Fibroblast of peridontal ligament (primary cell): ENCODE measurements around the gene DOCK2.
"Not testable (repeated sequence)": the region's sequence is repeated elsewhere in the genome, so short reads cannot be mapped to it uniquely, and the experiment has no call there.

ENCODE experiments used
- DNase-seq: peaks from one replicate; pipeline ENCODE4 v3.0.0-alpha.2; 2010; ENCODE audit errors: extremely low read depth

The DOCK2 gene

GRCh38 chr5:169788168-169788567, 151.1 kb downstream of the DOCK2 start:
- DNase-seq: peak; percentile 55

- DNase-seq: no peak
Observed at GRCh38 chr5:169789417-169789940, 152.4 kb downstream of the DOCK2 start.

GRCh38 chr5:169791251-169791650, 154.2 kb downstream of the DOCK2 start:
- no peak for DNase-seq

- DNase-seq: peak; percentile 27
Observed at GRCh38 chr5:169795338-169795737, 158.3 kb downstream of the DOCK2 start.

GRCh38 chr5:169796731-169797130, 159.7 kb downstream of the DOCK2 start:
- DNase-seq: no peak

GRCh38 chr5:169797577-169797976, 160.5 kb downstream of the DOCK2 start:
- DNase-seq: no peak

- DNase-seq: no peak
Observed at GRCh38 chr5:169798438-169798837, 161.4 kb downstream of the DOCK2 start.

GRCh38 chr5:169798906-169799660, 162.0 kb downstream of the DOCK2 start:
- no peak for DNase-seq

- peak; percentile 33 for DNase-seq
Observed at GRCh38 chr5:169801324-169801777, 164.3 kb downstream of the DOCK2 start.

GRCh38 chr5:169801781-169802180, 164.7 kb downstream of the DOCK2 start:
- peak; percentile 27 for DNase-seq

- peak; percentile 99 for DNase-seq
Observed at GRCh38 chr5:169803077-169803981, 166.3 kb downstream of the DOCK2 start.

GRCh38 chr5:169804861-169805260, 167.8 kb downstream of the DOCK2 start:
- DNase-seq: peak; percentile 82

- DNase-seq: no peak
Observed at GRCh38 chr5:169805527-169805934, 168.5 kb downstream of the DOCK2 start.

GRCh38 chr5:169805937-169806700, 169.0 kb downstream of the DOCK2 start:
- no peak for DNase-seq

GRCh38 chr5:169808118-169808581, 171.1 kb downstream of the DOCK2 start:
- DNase-seq: no peak

GRCh38 chr5:169808880-169809279, 171.8 kb downstream of the DOCK2 start:
- DNase-seq: not testable (repeated sequence)

- DNase-seq: no peak
Observed at GRCh38 chr5:169809281-169809680, 172.2 kb downstream of the DOCK2 start.

GRCh38 chr5:169810524-169810923, 173.4 kb downstream of the DOCK2 start:
- DNase-seq: no peak

GRCh38 chr5:169811023-169811422, 173.9 kb downstream of the DOCK2 start:
- no peak for DNase-seq

- DNase-seq: no peak
Observed at GRCh38 chr5:169811680-169812079, 174.6 kb downstream of the DOCK2 start.

GRCh38 chr5:169812786-169813185, 175.7 kb downstream of the DOCK2 start:
- DNase-seq: no peak

GRCh38 chr5:169814045-169814444, 177.0 kb downstream of the DOCK2 start:
- no peak for DNase-seq
